ENCODE measurements around the gene ECE1.
A peak's percentile ranks its signal among the peaks of the same experiment; 100 is the strongest.

Gene ECE1

DNA sequence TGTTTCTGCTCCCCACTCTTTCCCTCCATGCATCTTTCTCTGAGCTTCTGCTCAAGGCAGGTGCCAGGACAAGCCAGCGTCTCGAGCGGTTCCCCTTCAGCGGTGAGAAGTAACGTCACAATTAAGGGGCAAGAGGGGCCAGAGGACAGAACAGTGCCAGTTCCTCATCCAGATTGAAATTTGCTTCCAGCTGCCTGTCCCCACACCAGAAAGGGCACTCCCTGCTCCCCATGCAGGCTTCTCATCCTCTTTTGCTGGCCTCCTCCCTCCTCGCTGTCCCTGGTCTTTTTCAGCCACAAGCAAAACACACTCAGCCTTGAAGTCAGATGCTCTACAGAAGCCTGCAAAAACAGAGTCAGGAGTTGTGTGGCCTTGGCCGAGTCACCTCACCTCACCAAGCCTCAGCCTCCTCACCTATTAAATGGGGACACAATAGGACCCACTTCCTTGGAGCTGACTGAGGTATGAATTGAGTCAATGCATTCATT, 35.0 kb upstream of the ECE1 start:
- no peak for DNase-seq (ENCODE audit: low spot score)
- TF ChIP-seq, protein P1, sequence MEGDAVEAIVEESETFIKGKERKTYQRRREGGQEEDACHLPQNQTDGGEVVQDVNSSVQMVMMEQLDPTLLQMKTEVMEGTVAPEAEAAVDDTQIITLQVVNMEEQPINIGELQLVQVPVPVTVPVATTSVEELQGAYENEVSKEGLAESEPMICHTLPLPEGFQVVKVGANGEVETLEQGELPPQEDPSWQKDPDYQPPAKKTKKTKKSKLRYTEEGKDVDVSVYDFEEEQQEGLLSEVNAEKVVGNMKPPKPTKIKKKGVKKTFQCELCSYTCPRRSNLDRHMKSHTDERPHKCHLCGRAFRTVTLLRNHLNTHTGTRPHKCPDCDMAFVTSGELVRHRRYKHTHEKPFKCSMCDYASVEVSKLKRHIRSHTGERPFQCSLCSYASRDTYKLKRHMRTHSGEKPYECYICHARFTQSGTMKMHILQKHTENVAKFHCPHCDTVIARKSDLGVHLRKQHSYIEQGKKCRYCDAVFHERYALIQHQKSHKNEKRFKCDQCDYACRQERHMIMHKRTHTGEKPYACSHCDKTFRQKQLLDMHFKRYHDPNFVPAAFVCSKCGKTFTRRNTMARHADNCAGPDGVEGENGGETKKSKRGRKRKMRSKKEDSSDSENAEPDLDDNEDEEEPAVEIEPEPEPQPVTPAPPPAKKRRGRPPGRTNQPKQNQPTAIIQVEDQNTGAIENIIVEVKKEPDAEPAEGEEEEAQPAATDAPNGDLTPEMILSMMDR (IDR thresholded peaks at IDR 0.05; ENCODE audit: extremely low read depth, insufficient read depth, missing control alignments) = no peak
- in situ Hi-C loops (cut with MboI; ENCODE audit: low pct_unique_long_range_greater_than_20kb, low sequenced_read_pairs, unreplicated experiment) = no loop called here

GRCh38 chr1:21324368-21325141, 34.3 kb upstream of the ECE1 start:
- TF ChIP-seq, protein P1 (IDR thresholded peaks at IDR 0.05; ENCODE audit: extremely low read depth, insufficient read depth, missing control alignments) = no peak
- in situ Hi-C loops (cut with MboI; ENCODE audit: low pct_unique_long_range_greater_than_20kb, low sequenced_read_pairs, unreplicated experiment) = no loop called here
- DNase-seq (ENCODE audit: low spot score) = peak; percentile 72

GRCh38 chr1:21323091-21323490, 32.8 kb upstream of the ECE1 start:
- TF ChIP-seq, protein P1 (IDR thresholded peaks at IDR 0.05; ENCODE audit: extremely low read depth, insufficient read depth, missing control alignments) = no peak
- DNase-seq (ENCODE audit: low spot score) = no peak
- in situ Hi-C loops (cut with MboI; ENCODE audit: low pct_unique_long_range_greater_than_20kb, low sequenced_read_pairs, unreplicated experiment) = no loop called here

DNA sequence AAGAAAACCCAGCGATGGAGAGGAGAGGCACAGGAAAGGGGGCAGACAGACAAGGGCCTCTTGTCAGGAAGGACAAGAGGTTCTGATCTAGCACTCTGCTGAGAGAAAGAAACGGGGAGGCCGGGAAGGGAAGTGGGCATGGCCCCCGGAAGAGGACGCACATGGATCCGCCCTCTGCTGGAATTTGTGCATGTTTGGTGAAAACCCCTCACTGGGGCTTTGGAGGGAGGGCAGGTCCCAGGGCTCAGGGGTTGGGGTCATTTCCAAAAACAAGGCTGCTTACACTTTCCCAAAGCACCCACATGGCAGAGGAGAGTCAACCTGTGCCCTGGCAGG, 32.4 kb upstream of the ECE1 start:
- in situ Hi-C loops (cut with MboI; ENCODE audit: low pct_unique_long_range_greater_than_20kb, low sequenced_read_pairs, unreplicated experiment) = no loop called here
- no peak for DNase-seq (ENCODE audit: low spot score)
- TF ChIP-seq, protein P1 (IDR thresholded peaks at IDR 0.05; ENCODE audit: extremely low read depth, insufficient read depth, missing control alignments) = no peak

DNA sequence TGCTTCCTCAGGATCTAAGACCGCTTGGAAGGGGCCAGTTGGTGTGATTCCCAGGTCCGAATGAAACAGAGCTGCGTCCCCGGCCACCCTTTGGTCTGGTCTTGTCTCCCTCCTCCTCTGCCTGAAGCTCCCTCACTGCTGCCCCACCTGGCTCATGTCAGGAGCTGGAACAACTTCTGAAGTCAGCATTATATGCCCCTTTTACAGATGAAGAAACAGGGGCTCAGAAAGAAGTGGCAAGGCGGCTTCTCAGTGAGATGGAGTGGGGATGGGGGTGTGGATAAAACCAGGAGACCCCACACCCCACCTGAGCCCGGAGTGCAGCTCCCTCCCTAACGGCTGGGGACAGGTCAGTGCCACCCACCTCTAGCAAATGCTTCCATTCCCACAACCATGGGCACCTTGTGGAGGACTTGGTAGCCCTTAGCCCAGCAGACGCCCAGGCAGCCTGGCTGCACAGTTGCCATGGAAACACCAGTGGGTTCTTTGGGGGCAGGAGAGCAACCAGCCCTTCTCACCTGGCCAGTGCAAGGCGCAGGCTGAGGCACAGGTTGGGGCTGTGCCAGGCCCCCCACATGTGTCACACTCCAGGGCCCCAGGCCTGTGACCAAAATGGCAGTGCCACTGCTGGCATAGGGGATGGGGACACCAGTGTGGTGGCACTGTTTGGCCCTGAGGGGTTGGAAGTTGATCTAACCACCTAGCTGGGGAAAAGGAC, 31.9 kb upstream of the ECE1 start:
- TF ChIP-seq, protein P1 (IDR thresholded peaks at IDR 0.05; ENCODE audit: extremely low read depth, insufficient read depth, missing control alignments) = no peak
- in situ Hi-C loops (cut with MboI; ENCODE audit: low pct_unique_long_range_greater_than_20kb, low sequenced_read_pairs, unreplicated experiment) = no loop called here
- DNase-seq (ENCODE audit: low spot score) = no peak

DNA sequence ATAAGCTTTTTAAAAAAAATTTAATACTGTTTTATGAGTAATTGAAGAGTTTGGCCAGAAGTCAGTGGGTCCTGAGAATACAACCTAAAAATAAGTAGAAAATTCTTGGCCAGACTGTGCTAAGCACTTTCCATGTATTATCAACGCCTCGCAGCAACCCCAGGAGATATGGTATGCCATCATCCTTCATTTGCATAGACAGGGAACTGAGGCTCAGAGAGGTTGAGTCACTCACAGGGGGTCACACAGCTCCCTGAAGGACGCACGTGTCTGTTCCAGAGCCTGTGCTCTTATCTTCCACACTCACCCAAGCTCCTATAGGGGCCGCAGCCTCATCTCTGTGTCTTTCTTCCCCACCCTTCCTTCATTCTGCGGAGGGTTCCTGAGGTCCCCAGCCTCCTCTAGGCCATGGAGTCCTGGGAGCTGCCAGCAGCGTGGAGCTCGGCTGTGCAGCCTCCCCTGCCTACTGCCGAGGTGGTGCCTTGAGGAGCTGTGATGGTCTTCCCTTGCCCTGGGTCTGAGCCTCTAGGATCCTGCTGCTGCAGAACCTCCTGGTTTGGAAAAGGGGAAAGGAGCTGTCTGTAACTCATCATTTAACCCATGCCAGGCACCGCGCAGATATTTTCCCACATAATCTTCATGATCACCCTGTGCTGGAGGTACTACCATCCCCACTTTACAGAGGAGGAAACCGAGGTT, 30.3 kb upstream of the ECE1 start:
- DNase-seq (ENCODE audit: low spot score) = no peak
- in situ Hi-C loops (cut with MboI; ENCODE audit: low pct_unique_long_range_greater_than_20kb, low sequenced_read_pairs, unreplicated experiment) = no loop called here
- TF ChIP-seq, protein P1 (IDR thresholded peaks at IDR 0.05; ENCODE audit: extremely low read depth, insufficient read depth, missing control alignments) = no peak

Data from GM13977 (cell line).